ENCODE data around the gene TACC3. TPM values are rescaled to one million over a fixed set of nuclear protein-coding genes. Genes with fewer than 3 reads are reported as not detected.

Gene TACC3
- total and polyA plus RNA-seq, 2 of the 8 experiments (the other 6 are each of a cell fraction or from before 2014, with no cell fraction given) = 73.8 to 148 TPM

DNA sequence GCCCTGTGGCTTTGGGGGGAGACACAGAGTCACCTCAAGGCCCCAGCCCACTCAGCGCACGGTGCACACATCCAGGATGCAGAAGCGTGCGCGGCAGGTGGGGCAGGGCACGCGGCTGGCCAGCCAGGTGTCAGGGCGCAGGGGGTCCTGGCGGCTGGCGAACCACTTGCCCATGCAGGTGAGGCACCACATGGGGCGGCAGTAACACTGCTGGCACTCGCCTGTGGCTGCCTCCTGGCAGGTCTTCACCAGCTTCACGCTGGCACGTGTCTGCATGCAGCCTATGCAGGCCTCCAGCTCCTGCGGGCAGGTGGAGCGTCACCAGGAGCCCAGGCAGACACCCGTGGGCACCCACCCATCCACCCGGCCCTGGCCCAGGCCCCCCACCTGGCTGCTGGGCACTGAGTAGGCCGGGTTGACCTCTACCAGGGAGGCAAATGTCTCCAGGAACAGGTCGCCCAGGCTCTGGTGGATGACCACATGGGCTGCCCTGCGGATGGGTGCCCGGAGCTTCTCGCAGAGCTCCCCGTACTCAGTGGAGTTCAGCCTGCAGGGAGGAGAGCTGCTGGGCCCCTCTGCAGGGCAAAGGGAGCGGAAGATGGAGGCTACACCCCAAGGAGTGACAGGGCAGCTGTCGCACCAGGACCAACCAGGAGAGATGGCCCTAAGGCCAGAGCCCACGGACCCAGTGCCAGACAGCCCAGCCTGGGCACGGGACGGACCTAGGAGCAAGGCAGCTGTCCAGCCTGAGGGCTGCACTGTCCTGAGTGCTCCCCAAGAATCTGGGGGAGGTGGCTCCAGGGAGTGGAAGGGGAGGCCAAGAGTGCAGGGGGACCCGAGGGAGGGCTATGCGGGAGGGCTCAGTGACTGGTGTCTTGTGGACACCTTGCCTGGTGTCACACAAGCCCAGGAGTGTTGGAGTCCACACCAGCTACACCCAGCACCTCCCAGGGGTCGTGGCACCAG is 3.9 kb upstream of the TACC3 start:
- no peak overlapping the region for H2AK5ac ChIP-seq (ENCODE audit: low read depth, low read length)
- POLR2A ChIA-PET (ENCODE audit: partially characterized antibody) = interaction anchor here (1.1 to 1.6 kb wide), 4 partner anchors 9 to 84 kb away, joined by 3 to 4 read pairs (median 3); no protein-coding TSS in a partner anchor
- H2BK20ac ChIP-seq (ENCODE audit: low read length) = no peak overlapping the region
- no peak overlapping the region; the same call in 1 of the 2 replicates for H4K8ac ChIP-seq (ENCODE audit: extremely low read depth, insufficient read depth, low read length)
- no peaks in the 10 kb centered on the region for H3K27me3 ChIP-seq (replicated peaks in 1 of 4; ENCODE audit: control insufficient read depth in 3 of 4, extremely low read depth in 1 of 4, insufficient read depth in 3 of 4, low read length in 3 of 4)
- TF ChIP-seq SP1 (IDR thresholded peaks at IDR 0.05; ENCODE audit: low read depth, low read length) (no peak), GTF2F1 (IDR thresholded peaks at IDR 0.05; ENCODE audit: borderline replicate concordance, low read depth, low read length) (no peak), RFX5 (IDR thresholded peaks at IDR 0.05; ENCODE audit: borderline replicate concordance, low read depth, low read length) (no peak), SIRT6 (IDR thresholded peaks at IDR 0.05; ENCODE audit: low read length) (no peak), EZH2 (IDR thresholded peaks at IDR 0.05; ENCODE audit: low read depth, low read length, severe bottlenecking) (no peak), CHD2 (IDR thresholded peaks at IDR 0.05; ENCODE audit: low read length) (no peak), ZNF274 (IDR thresholded peaks at IDR 0.05; ENCODE audit: borderline replicate concordance, extremely low read depth, low read length) (no peak), PHF8 (conservative IDR thresholded peaks at IDR 0.05; ENCODE audit: low read depth, low read length) (no peak), SUZ12 (IDR thresholded peaks at IDR 0.05; ENCODE audit: low read length) (no peak)
- no peak overlapping the region for H2AFZ ChIP-seq (ENCODE audit: low read length)
- no peak overlapping the region for H3K18ac ChIP-seq (ENCODE audit: extremely low read depth, low read length)
- 95% methylated on average over 30 of the region's 32 CpGs; no CpG with 5 or more reads in 1 of the 2 experiments for WGBS, 2 experiments (ENCODE audit: extremely low coverage in 1 of 2, insufficient coverage in 1 of 2, insufficient read length in 1 of 2, insufficient replicate concordance in 2 of 2, low coverage in 1 of 2, low lambda C conversion rate in 2 of 2, missing lambda C conversion rate in 1 of 2)
- FAIRE-seq (no peak), DNase-seq (ENCODE audit: low read depth in 1 of 2, low spot score in 2 of 2) (no peak)
- H3K9me3 ChIP-seq (ENCODE audit: insufficient read depth in 2 of 2, low read depth in 1 of 2, low read length in 1 of 2) = no peaks in the 10 kb centered on the region
- H3K23ac ChIP-seq (ENCODE audit: insufficient read length) = no peak overlapping the region
- H3K79me2 ChIP-seq (ENCODE audit: control insufficient read depth in 1 of 2, insufficient read depth in 2 of 2, low read length in 2 of 2) = peaks cover 5 to 19% of the 10 kb centered on the region in 2 experiments; a peak in 3 of 4 replicates
- H2BK120ac ChIP-seq (replicated peaks; ENCODE audit: low read depth, low read length) = no peak overlapping the region
- H3K4me3 ChIP-seq (ENCODE audit: extremely low read depth in 1 of 4, insufficient read depth in 2 of 4, low read depth in 3 of 4, low read length in 4 of 4) = no peak overlapping the region
- H3K56ac ChIP-seq (replicated peaks; ENCODE audit: insufficient read length, low read depth, low read length) = peak overlapping the region; percentile 39
- CTCF ChIA-PET (ENCODE audit: partially characterized antibody) = interaction anchor here (1.1 to 18.6 kb wide), 4 partner anchors 9 to 21 kb away, joined by 3 to 326 read pairs (median 9); no protein-coding TSS in a partner anchor
- H3K79me1 ChIP-seq (ENCODE audit: low read depth, low read length) = peaks cover 15% of the 10 kb centered on the region
- no peak overlapping the region for H3K4me2 ChIP-seq (ENCODE audit: insufficient read depth in 1 of 2, low read depth in 2 of 2, low read length in 2 of 2)
- H3K4me1 ChIP-seq (replicated peaks in 1 of 4; ENCODE audit: control insufficient read depth in 3 of 4, insufficient read depth in 4 of 4, low read length in 3 of 4) = peaks cover 0 to 22% (median 12%) of the 10 kb centered on the region in 4 experiments; a peak in 6 of 7 replicates
- no peak overlapping the region; the same call in 1 of the 2 replicates for H2BK12ac ChIP-seq (ENCODE audit: low read depth, low read length)
- no peak overlapping the region for H2BK15ac ChIP-seq (ENCODE audit: low read length)
- no peak overlapping the region for H3K27ac ChIP-seq (ENCODE audit: low read depth, low read length)
- no peak overlapping the region for H4K91ac ChIP-seq (replicated peaks; ENCODE audit: insufficient read length, low read length)
- peaks cover 16% of the 10 kb centered on the region for H3K23me2 ChIP-seq (ENCODE audit: low read depth, low read length)
- no peak overlapping the region for H2BK5ac ChIP-seq (ENCODE audit: low read depth, low read length)
- H3K9ac ChIP-seq (replicated peaks in 1 of 4; ENCODE audit: extremely low read depth in 1 of 4, low read depth in 3 of 4, low read length in 3 of 4) = no peak overlapping the region
- H4K5ac ChIP-seq (ENCODE audit: insufficient read length, low read depth, low read length) = no peak overlapping the region
- H3K4ac ChIP-seq (replicated peaks; ENCODE audit: insufficient read length, low read depth, low read length) = no peak overlapping the region
- peaks cover 0 to 10% (median 4%) of the 10 kb centered on the region in 4 experiments; a peak in 3 of 8 replicates for H3K36me3 ChIP-seq (ENCODE audit: control insufficient read depth in 2 of 4, insufficient read depth in 4 of 4, low read length in 3 of 4)
- peaks cover 3 to 16% of the 10 kb centered on the region in 2 experiments for H4K20me1 ChIP-seq (replicated peaks in 1 of 2; ENCODE audit: control insufficient read depth in 1 of 2, insufficient read depth in 2 of 2, low read length in 2 of 2)
- no peak overlapping the region for H3K14ac ChIP-seq (ENCODE audit: insufficient read length)
